ENCODE data around the gene PPIP5K1.
A peak's percentile ranks its signal among the peaks of the same experiment; 100 is the strongest.

Gene PPIP5K1

GRCh38 chr15:43516801-43517353 lies 73.1 kb downstream of the PPIP5K1 start:
- H3K27ac ChIP-seq, result no peak overlapping the region
- TF ChIP-seq ZFX (IDR thresholded peaks at IDR 0.05; ENCODE audit: borderline replicate concordance) (no peak), CTCF (IDR thresholded peaks at IDR 0.05) (no peak)

- TF ChIP-seq CTCF (IDR thresholded peaks at IDR 0.05) (no peak), ZFX (IDR thresholded peaks at IDR 0.05; ENCODE audit: borderline replicate concordance) (no peak)
- H3K27ac ChIP-seq, result no peak overlapping the region
These were observed 73.8 kb downstream of the PPIP5K1 start for GRCh38 chr15:43516185-43516584.

GRCh38 chr15:43515741-43516140 lies 74.3 kb downstream of the PPIP5K1 start:
- H3K27ac ChIP-seq, result no peak overlapping the region
- TF ChIP-seq ZFX (IDR thresholded peaks at IDR 0.05; ENCODE audit: borderline replicate concordance) (no peak), CTCF (IDR thresholded peaks at IDR 0.05) (no peak)

- TF ChIP-seq ZFX (IDR thresholded peaks at IDR 0.05; ENCODE audit: borderline replicate concordance), result no peak
- peak; percentile 80 for TF ChIP-seq CTCF (IDR thresholded peaks at IDR 0.05)
- no peak overlapping the region for H3K27ac ChIP-seq
These were observed 75.6 kb downstream of the PPIP5K1 start for GRCh38 chr15:43514241-43515057.

- TF ChIP-seq CTCF (IDR thresholded peaks at IDR 0.05) (no peak), ZFX (IDR thresholded peaks at IDR 0.05; ENCODE audit: borderline replicate concordance) (no peak)
- no peak overlapping the region for H3K27ac ChIP-seq
These were observed 76.5 kb downstream of the PPIP5K1 start for GRCh38 chr15:43513550-43513949.

GRCh38 chr15:43511012-43511885 lies 78.8 kb downstream of the PPIP5K1 start:
- TF ChIP-seq ZFX (IDR thresholded peaks at IDR 0.05; ENCODE audit: borderline replicate concordance) (no peak), CTCF (IDR thresholded peaks at IDR 0.05) (peak; percentile 58)
- peak overlapping the region; percentile 81 for H3K27ac ChIP-seq
